OCI-LY3 (cell line): ENCODE data around the gene DDX19B.

ENCODE experiments used
- H2AFZ ChIP-seq: fragments of 200-600, 300-600 bp; shearing (Covaris generic); 2 replicates; pipeline ENCODE4 v1.6.0; 2014; ENCODE audit warnings: antibody characterized with exemption, low read depth, low read length
- H3K27ac ChIP-seq: fragments of 200-600, 300-600 bp; sonication (generic); 2 replicates; pipeline ENCODE4 v1.5.1; 2014; ENCODE audit warnings: mild to moderate bottlenecking, low read length, moderate library complexity, mixed read lengths
- H3K27me3 ChIP-seq: fragments of 200-600, 300-600 bp; sonication (generic); 2 replicates; pipeline ENCODE4 v1.6.1; 2014; ENCODE audit warnings: low read depth, low read length, mixed read lengths
- H3K36me3 ChIP-seq: fragments of 200-600, 300-600 bp; sonication (generic); replicated peaks from 2 replicates; pipeline ENCODE3; 2014; ENCODE audit warnings: low read depth, low read length, mixed read lengths
- H3K4me1 ChIP-seq: fragments of 300-600, 200-600 bp; sonication (generic); 2 replicates; pipeline ENCODE4 v1.6.1; 2014; ENCODE audit warnings: low read length, mixed read lengths
- H3K4me2 ChIP-seq: fragments of 200-600, 300-600 bp; sonication (generic); 2 replicates; pipeline ENCODE4 v1.6.1; 2014; ENCODE audit warnings: low read length, mixed read lengths
- H3K4me3 ChIP-seq: fragments of 300-600, 200-600 bp; sonication (generic); 2 replicates; pipeline ENCODE4 v1.5.1; 2014; ENCODE audit warnings: antibody characterized with exemption, mild to moderate bottlenecking, low read length, moderate library complexity
- H3K79me2 ChIP-seq: fragments of 300-600, 200-600 bp; shearing (Covaris generic); 2 replicates; pipeline ENCODE4 v1.6.1; 2014; ENCODE audit warnings: mild to moderate bottlenecking, low read length, mixed read lengths
- H3K9ac ChIP-seq: fragments of 300-600, 200-600 bp; shearing (Covaris generic); 2 replicates; pipeline ENCODE4 v1.6.0; 2014; ENCODE audit warnings: mild to moderate bottlenecking, low read length, moderate library complexity
- H3K9me3 ChIP-seq: fragments of 200-600, 300-600 bp; shearing (Covaris generic); 2 replicates; pipeline ENCODE4 v1.6.1; 2014; ENCODE audit warnings: low read length, mixed read lengths; ENCODE audit not compliant: insufficient read depth
- H4K20me1 ChIP-seq: fragments of 200-600, 300-600 bp; sonication (generic); 2 replicates; pipeline ENCODE4 v1.6.1; 2016; ENCODE audit warnings: low read length, mixed read lengths; ENCODE audit not compliant: insufficient read depth
- CTCF ChIP-seq: fragments of 200-600, 300-600 bp; sonication (generic); IDR thresholded peaks from 2 replicates; pipeline ENCODE4 v1.5.1; 2014; ENCODE audit warnings: antibody characterized with exemption, low read length, low read depth
- EZH2phosphoT487 ChIP-seq: fragments of 200-600 bp; shearing (Covaris generic); IDR thresholded peaks from 2 replicates; pipeline ENCODE4 v1.6.1; 2018; ENCODE audit warnings: antibody characterized with exemption, mixed run types, low read depth

The DDX19B gene

GRCh38 chr16:70380919-70381603 lies 82.1 kb downstream of the DDX19B start:
- Histone ChIP-seq H3K4me2 (peak overlapping the region; percentile 96), H3K9me3 (no peaks in the 10 kb centered on the region), H3K4me1 (peaks cover 15% of the 10 kb centered on the region; the same call in 1 of the 2 replicates), H3K9ac (peak overlapping the region; percentile 66), H4K20me1 (no peaks in the 10 kb centered on the region), H3K36me3 (peaks cover 25% of the 10 kb centered on the region), H3K27me3 (no peaks in the 10 kb centered on the region), H3K79me2 (peaks cover 11% of the 10 kb centered on the region; the same call in 1 of the 2 replicates), H3K4me3 (peak overlapping the region; percentile 82), H2AFZ (no peak overlapping the region; the same call in 1 of the 2 replicates), H3K27ac (peak overlapping the region; percentile 62)
- TF ChIP-seq EZH2phosphoT487 (no peak), CTCF (peak; percentile 35; the same call in 1 of the 2 replicates)

- TF ChIP-seq EZH2phosphoT487 (no peak), CTCF (no peak)
- Histone ChIP-seq H2AFZ (no peak overlapping the region), H3K27ac (no peak overlapping the region), H4K20me1 (no peaks in the 10 kb centered on the region), H3K4me3 (no peak overlapping the region), H3K9me3 (no peaks in the 10 kb centered on the region), H3K9ac (no peak overlapping the region), H3K27me3 (no peaks in the 10 kb centered on the region), H3K79me2 (peaks cover 11% of the 10 kb centered on the region; the same call in 1 of the 2 replicates), H3K4me2 (peak overlapping the region; percentile 96; the same call in 1 of the 2 replicates), H3K36me3 (peaks cover 24% of the 10 kb centered on the region), H3K4me1 (peaks cover 15% of the 10 kb centered on the region; the same call in 1 of the 2 replicates)
Measured at GRCh38 chr16:70381604-70382342, 82.8 kb downstream of the DDX19B start.

- Histone ChIP-seq H3K9ac (no peak overlapping the region), H3K27ac (no peak overlapping the region), H3K27me3 (no peaks in the 10 kb centered on the region), H3K4me1 (peaks cover 15% of the 10 kb centered on the region; the same call in 1 of the 2 replicates), H3K9me3 (no peaks in the 10 kb centered on the region), H3K4me3 (no peak overlapping the region), H4K20me1 (no peaks in the 10 kb centered on the region; the same call in 1 of the 2 replicates), H3K79me2 (peaks cover 11% of the 10 kb centered on the region; the same call in 1 of the 2 replicates), H2AFZ (no peak overlapping the region), H3K4me2 (no peak overlapping the region), H3K36me3 (peaks cover 25% of the 10 kb centered on the region)
- TF ChIP-seq EZH2phosphoT487 (no peak), CTCF (no peak)
Measured at GRCh38 chr16:70383421-70383960, 84.5 kb downstream of the DDX19B start.
